Stimulated activated CD4-positive, alpha-beta T cell treated with anti-CD3 and anti-CD28 coated beads, Interleukin-2, amount 100 ng/mL, for 4 hours (primary cell): ENCODE data around the gene CACNA2D3.

Experiments
- DNase-seq: peaks from one replicate; pipeline ENCODE4 v3.0.0-alpha.2; 2020; ENCODE audit warnings: low read depth

CACNA2D3 gene

GRCh38 chr3:54681706-54682105 is 559.4 kb downstream of the CACNA2D3 start:
- DNase-seq: no peak

- no peak for DNase-seq
These were observed 562.9 kb downstream of the CACNA2D3 start for GRCh38 chr3:54685213-54685612.

- DNase-seq: no peak
These were observed 569.0 kb downstream of the CACNA2D3 start for GRCh38 chr3:54691289-54691771.

GRCh38 chr3:54696313-54696712 is 574.0 kb downstream of the CACNA2D3 start:
- no peak for DNase-seq

- no peak for DNase-seq
These were observed 575.7 kb downstream of the CACNA2D3 start for GRCh38 chr3:54698054-54698453.

GRCh38 chr3:54703923-54704322 is 581.6 kb downstream of the CACNA2D3 start:
- no peak for DNase-seq

- DNase-seq: no peak
These were observed 583.4 kb downstream of the CACNA2D3 start for GRCh38 chr3:54705730-54706129.

- no peak for DNase-seq
These were observed 584.4 kb downstream of the CACNA2D3 start for GRCh38 chr3:54706738-54707137.

- no peak for DNase-seq
These were observed 587.4 kb downstream of the CACNA2D3 start for GRCh38 chr3:54709785-54710184.

- no peak for DNase-seq
These were observed 588.6 kb downstream of the CACNA2D3 start for GRCh38 chr3:54710954-54711353.

GRCh38 chr3:54712539-54712938 is 590.2 kb downstream of the CACNA2D3 start:
- no peak for DNase-seq

GRCh38 chr3:54713031-54713430 is 590.7 kb downstream of the CACNA2D3 start:
- no peak for DNase-seq

- no peak for DNase-seq
These were observed 591.1 kb downstream of the CACNA2D3 start for GRCh38 chr3:54713455-54713854.

GRCh38 chr3:54714035-54714434 is 591.7 kb downstream of the CACNA2D3 start:
- no peak for DNase-seq

GRCh38 chr3:54717506-54717905 is 595.2 kb downstream of the CACNA2D3 start:
- no peak for DNase-seq

GRCh38 chr3:54719914-54720313 is 597.6 kb downstream of the CACNA2D3 start:
- DNase-seq: no peak

- DNase-seq: no peak
These were observed 598.3 kb downstream of the CACNA2D3 start for GRCh38 chr3:54720604-54721003.

GRCh38 chr3:54731732-54732445 is 609.5 kb downstream of the CACNA2D3 start:
- DNase-seq: no peak

GRCh38 chr3:54733106-54734006 is 611.0 kb downstream of the CACNA2D3 start:
- no peak for DNase-seq

- no peak for DNase-seq
These were observed 614.1 kb downstream of the CACNA2D3 start for GRCh38 chr3:54736459-54736858.

- no peak for DNase-seq
These were observed 621.4 kb downstream of the CACNA2D3 start for GRCh38 chr3:54743755-54744154.

GRCh38 chr3:54744291-54744690 is 621.9 kb downstream of the CACNA2D3 start:
- DNase-seq: no peak

- no peak for DNase-seq
These were observed 623.5 kb downstream of the CACNA2D3 start for GRCh38 chr3:54745843-54746242.
